Kidney tubule cell (primary cell): ENCODE data around the gene ABHD15.

Source experiments
- DNase-seq: peaks from one replicate; pipeline ENCODE4 v3.0.0-alpha.2; 2018; ENCODE audit warnings: low spot score

The ABHD15 gene

DNA sequence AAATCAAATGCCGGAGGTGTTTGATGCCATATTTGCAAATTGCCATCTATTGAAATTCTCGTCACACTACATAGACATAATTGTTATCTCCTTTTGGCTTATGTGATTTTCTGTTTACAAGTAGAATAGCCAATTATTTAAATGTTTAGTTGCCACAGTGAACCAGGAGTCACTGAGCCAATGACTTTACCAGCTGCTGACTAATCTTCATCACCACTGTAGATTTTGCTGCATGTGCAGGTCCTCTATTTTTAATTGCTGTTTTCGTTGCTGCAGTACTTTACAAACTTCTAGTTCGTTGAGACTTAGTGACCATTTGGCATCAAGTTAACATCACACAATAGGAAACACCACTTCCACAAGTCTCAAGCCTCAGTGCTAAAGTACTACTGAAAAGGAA is 22.8 kb downstream of the ABHD15 start:
- DNase-seq = no peak

GRCh38 chr17:29533976-29534375 is 32.9 kb downstream of the ABHD15 start:
- DNase-seq = no peak

DNA sequence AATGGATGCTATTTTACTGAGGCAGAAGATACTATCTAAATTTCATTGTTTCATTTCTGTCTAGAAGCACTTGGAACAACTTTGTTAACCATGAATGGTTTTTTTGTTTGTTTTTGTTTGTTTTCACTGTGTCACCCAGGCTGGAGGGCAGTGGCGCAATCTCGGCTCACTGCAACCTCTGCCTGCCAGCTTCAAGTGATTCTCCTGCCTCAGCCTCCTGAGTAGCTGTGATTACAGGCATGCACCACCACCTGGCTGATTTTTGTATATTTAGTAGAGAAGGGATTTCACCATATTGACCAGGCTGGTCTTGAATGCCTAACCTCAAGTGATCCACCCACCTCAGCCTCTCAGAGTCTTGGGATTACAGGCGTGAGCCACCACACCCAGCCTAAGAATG is 40.5 kb downstream of the ABHD15 start:
- DNase-seq = no peak

- no peak for DNase-seq
These were observed 42.1 kb downstream of the ABHD15 start for GRCh38 chr17:29524692-29525091.

DNA sequence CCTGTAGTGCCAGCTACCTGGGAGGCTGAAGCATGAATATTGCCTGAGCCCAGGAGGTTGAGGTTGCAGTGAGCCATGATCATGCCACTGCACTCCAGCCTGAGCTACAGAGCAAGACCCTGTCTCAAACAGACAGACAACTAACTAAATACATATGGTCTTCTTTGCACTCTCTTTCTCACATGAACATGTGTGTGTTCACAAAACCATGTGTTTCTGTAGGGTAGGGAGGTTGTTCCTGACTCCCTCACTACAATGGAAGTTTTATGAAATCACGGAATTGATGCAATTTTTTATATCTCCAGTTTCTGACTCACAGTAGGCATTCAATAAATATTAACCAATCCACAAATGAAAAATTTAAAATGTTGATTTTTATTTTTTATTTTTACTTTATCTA is 48.5 kb downstream of the ABHD15 start:
- DNase-seq = no peak

GRCh38 chr17:29514792-29515191 is 52.0 kb downstream of the ABHD15 start:
- DNase-seq = no peak

- DNase-seq = no peak
These were observed 55.9 kb downstream of the ABHD15 start for GRCh38 chr17:29510953-29511352.
